ENCODE measurements around the gene SLC10A4. TPM values are rescaled to one million over a fixed set of nuclear protein-coding genes. Genes with fewer than 3 reads are reported as not detected.

Gene SLC10A4
- total RNA-seq, 1 experiment from 2014 or later: not detected

GRCh38 chr4:48493452-48494100 lies 10.4 kb downstream of the SLC10A4 start:
- H3K27ac ChIP-seq: no peak overlapping the region
- DNase-seq: no peak
- no peak overlapping the region for H3K4me3 ChIP-seq
- no peaks in the 10 kb centered on the region for H3K9me3 ChIP-seq (ENCODE audit: insufficient read depth, low read depth)
- ChIA-PET POLR2A (ENCODE audit: unreplicated experiment) (no interaction called here), CTCF (no interaction called here)
- no peaks in the 10 kb centered on the region for H3K4me1 ChIP-seq (replicated peaks; ENCODE audit: insufficient read depth)
- no peaks in the 10 kb centered on the region for H3F3A ChIP-seq (ENCODE audit: insufficient read depth, low read depth)
- H3K4me2 ChIP-seq: no peak overlapping the region
- no peaks in the 10 kb centered on the region for H3K9me2 ChIP-seq (ENCODE audit: insufficient read depth)
- no peaks in the 10 kb centered on the region for H3K27me3 ChIP-seq (ENCODE audit: insufficient read depth, low read depth)
- no peaks in the 10 kb centered on the region for H3K79me2 ChIP-seq (ENCODE audit: low read depth)
- no TSS peak for BruUV-seq (replicated peaks)
- H4K20me1 ChIP-seq (ENCODE audit: insufficient read depth): no peaks in the 10 kb centered on the region
- intact Hi-C loops (cut with micrococcal nuclease; ENCODE audit: unreplicated experiment): no loop called here
- TF ChIP-seq CTCF (conservative IDR thresholded peaks at IDR 0.05): no peak
- no peak for TF ChIP-seq EZH2 (IDR thresholded peaks at IDR 0.05; ENCODE audit: low read depth)
- H2AFZ ChIP-seq: no peak overlapping the region
- no peaks in the 10 kb centered on the region for H3K36me3 ChIP-seq (ENCODE audit: low read depth)

GRCh38 chr4:48495941-48496340 lies 12.8 kb downstream of the SLC10A4 start:
- Histone ChIP-seq H3K4me2 (no peak overlapping the region), H3K4me1 (replicated peaks; ENCODE audit: insufficient read depth) (no peaks in the 10 kb centered on the region), H3K27me3 (ENCODE audit: insufficient read depth, low read depth) (no peaks in the 10 kb centered on the region), H3K4me3 (no peak overlapping the region), H4K20me1 (ENCODE audit: insufficient read depth) (no peaks in the 10 kb centered on the region), H3K27ac (no peak overlapping the region), H3K79me2 (ENCODE audit: low read depth) (no peaks in the 10 kb centered on the region), H3K9me2 (ENCODE audit: insufficient read depth) (no peaks in the 10 kb centered on the region), H3K9me3 (ENCODE audit: insufficient read depth, low read depth) (no peaks in the 10 kb centered on the region), H3K36me3 (ENCODE audit: low read depth) (peaks cover 12% of the 10 kb centered on the region; the same call in 1 of the 2 replicates), H2AFZ (no peak overlapping the region), H3F3A (ENCODE audit: insufficient read depth, low read depth) (no peaks in the 10 kb centered on the region)
- BruUV-seq (replicated peaks): no TSS peak
- CTCF ChIA-PET: no interaction called here
- POLR2A ChIA-PET (ENCODE audit: unreplicated experiment): no interaction called here
- DNase-seq: no peak
- no peak for TF ChIP-seq CTCF (conservative IDR thresholded peaks at IDR 0.05)
- no peak for TF ChIP-seq EZH2 (IDR thresholded peaks at IDR 0.05; ENCODE audit: low read depth)
- intact Hi-C loops (cut with micrococcal nuclease; ENCODE audit: unreplicated experiment): no loop called here

- ChIA-PET CTCF (no interaction called here), POLR2A (ENCODE audit: unreplicated experiment) (no interaction called here)
- Histone ChIP-seq H2AFZ (no peak overlapping the region), H4K20me1 (ENCODE audit: insufficient read depth) (no peaks in the 10 kb centered on the region), H3K79me2 (ENCODE audit: low read depth) (no peaks in the 10 kb centered on the region), H3K4me1 (replicated peaks; ENCODE audit: insufficient read depth) (no peaks in the 10 kb centered on the region), H3K36me3 (ENCODE audit: low read depth) (peaks cover 19% of the 10 kb centered on the region), H3K9me2 (ENCODE audit: insufficient read depth) (no peaks in the 10 kb centered on the region), H3K4me3 (no peak overlapping the region), H3K27ac (no peak overlapping the region), H3K27me3 (ENCODE audit: insufficient read depth, low read depth) (no peaks in the 10 kb centered on the region), H3K9me3 (ENCODE audit: insufficient read depth, low read depth) (no peaks in the 10 kb centered on the region), H3F3A (ENCODE audit: insufficient read depth, low read depth) (no peaks in the 10 kb centered on the region), H3K4me2 (no peak overlapping the region)
- intact Hi-C loops (cut with micrococcal nuclease; ENCODE audit: unreplicated experiment): no loop called here
- no peak for DNase-seq
- TF ChIP-seq CTCF (conservative IDR thresholded peaks at IDR 0.05) (no peak), EZH2 (IDR thresholded peaks at IDR 0.05; ENCODE audit: low read depth) (no peak)
- BruUV-seq (replicated peaks): no TSS peak
These were observed 15.8 kb downstream of the SLC10A4 start for GRCh38 chr4:48498895-48499294.
